GM12891 (cell line): Measurements from ENCODE around the gene KIF1A.

ENCODE experiments used
- POLR2A ChIP-seq: IDR thresholded peaks from 2 replicates; pipeline ENCODE4 v1.6.1; 2011; ENCODE audit warnings: low read depth, low read length, control low read depth
- POLR2AphosphoS5 ChIP-seq: IDR thresholded peaks from 2 replicates; pipeline ENCODE4 v1.6.1; 2011; ENCODE audit warnings: low read depth, low read length, control low read depth
- POU2F2 ChIP-seq: IDR thresholded peaks from 2 replicates; pipeline ENCODE4 v1.6.1; 2011; ENCODE audit warnings: low read depth, mild to moderate bottlenecking, control low read depth, low read length, moderate library complexity
- SPI1 ChIP-seq: IDR thresholded peaks from 2 replicates; pipeline ENCODE4 v1.6.1; 2011; ENCODE audit warnings: low read depth, low read length, control low read depth

DNA sequence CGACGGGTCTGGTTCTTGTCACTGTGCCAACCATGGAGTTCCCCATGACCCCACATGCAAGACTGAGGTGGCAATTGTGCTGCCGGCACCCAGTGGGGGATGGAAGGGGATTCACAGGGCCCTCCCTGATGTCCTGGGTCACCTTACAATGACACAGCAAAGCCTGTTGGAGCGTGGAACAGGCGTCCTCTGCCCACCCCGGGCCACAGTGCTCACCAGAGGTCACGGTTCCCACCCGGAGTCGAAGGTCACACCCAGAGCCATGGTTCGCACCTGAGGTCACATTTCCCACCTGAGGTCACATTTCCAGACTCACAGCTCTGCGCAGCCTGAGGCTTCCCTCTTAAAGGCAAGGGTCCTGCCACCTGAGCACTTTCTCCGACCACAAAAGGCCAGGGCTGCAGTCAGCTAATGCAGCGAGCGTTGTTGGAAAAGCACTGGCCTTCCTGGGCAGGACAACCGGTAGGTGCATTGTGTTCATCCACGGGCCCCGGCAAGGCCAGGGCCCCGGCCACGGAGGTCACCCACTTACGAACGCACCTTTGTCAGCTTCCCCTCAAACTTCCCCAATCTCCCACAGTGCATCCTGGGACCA, 24.0 kb downstream of the KIF1A start:
- TF ChIP-seq POLR2AphosphoS5 (no peak), POLR2A (no peak), SPI1 (no peak), POU2F2 (no peak)
